Heart left ventricle (tissue), 16 donors: Measurements from ENCODE around the gene UGT1A10. TPM values are rescaled to one million over a fixed set of nuclear protein-coding genes. Genes with fewer than 3 reads are reported as not detected.

Source experiments
- ATAC-seq, 4 donors: fragments of 200-7000 bp; cut with Tn5 transposase; one replicate each; pipeline ENCODE4 v1.9.1; 2020 to 2022; ENCODE audit warnings: moderate library complexity in 4 of 4, mild to moderate bottlenecking in 3 of 4, moderate number of reproducible peaks in 1 of 4
- DNase-seq, 5 donors: peaks; one replicate each; pipeline ENCODE4 v3.0.0-alpha.2; 2020
- H3K27ac ChIP-seq, 12 donors: fragments of 200-600 bp; sonication (generic) in 4 of 12; one replicate each; pipeline versions ENCODE4 v1.5.0 to v1.8.0; 2016 to 2022; ENCODE audit warnings: mild to moderate bottlenecking in 2 of 12
- H3K27me3 ChIP-seq, 9 donors: fragments of 200-600 bp; sonication (generic) in 2 of 9; one replicate each; pipeline versions ENCODE4 v1.5.1 to v1.8.0; 2016 to 2022; ENCODE audit warnings: mild to moderate bottlenecking in 3 of 9
- H3K36me3 ChIP-seq, 9 donors: fragments of 200-600 bp; sonication (generic) in 2 of 9; one replicate each; pipeline versions ENCODE4 v1.5.0 to v1.8.0; 2018 to 2022; ENCODE audit warnings: mild to moderate bottlenecking in 2 of 9
- H3K4me1 ChIP-seq, 12 donors: fragments of 200-600 bp; sonication (generic) in 4 of 12; one replicate each; pipeline versions ENCODE4 v1.5.0 to v1.8.0; 2016 to 2022; ENCODE audit warnings: mild to moderate bottlenecking in 3 of 12
- H3K4me3 ChIP-seq, 12 donors: fragments of 200-600 bp; sonication (generic) in 4 of 12; one replicate each; pipeline versions ENCODE4 v1.5.0 to v1.8.0; 2017 to 2022; ENCODE audit warnings: mild to moderate bottlenecking in 9 of 12, moderate library complexity in 4 of 12
- H3K9me3 ChIP-seq, 12 donors: fragments of 200-600 bp; sonication (generic) in 4 of 12; one replicate each; pipeline versions ENCODE4 v1.5.0 to v1.8.0; 2016 to 2022; ENCODE audit warnings: mild to moderate bottlenecking in 1 of 12
- POLR2A ChIP-seq, 2 donors: fragments of 450-650 bp; IDR thresholded peaks; one replicate each; pipeline ENCODE4 v1.6.1; 2017; ENCODE audit warnings: antibody characterized with exemption in 2 of 2, mild to moderate bottlenecking in 2 of 2, moderate library complexity in 2 of 2
- WGBS, 4 donors: extraction: QIAGEN DNeasy Blood & Tissue Kit in 2 of 4; methylation state at CpG; one replicate each; pipeline versions ENCODE4 v1.1.5 to v1.1.7; 2013 to 2018; 5-methylcytosine and 5-hydroxymethylcytosine counted together
- intact Hi-C, 10 donors: fragments of 100-400 bp; cut with DNase I; formaldehyde crosslinking; loops; one replicate each; pipeline versions ENCODE4 v1.11.1 to v1.14.2; 2022
- polyA plus RNA-seq, 2 donors: library from polyadenylated mRNA; stranded (reverse); fragments of 200-250 nt; gene quantifications; one replicate each; pipeline ENCODE4 v1.2.3, GENCODE V29; 2013
- total RNA-seq, 9 donors: library from RNA; depleted of rRNA in 2 of 9; stranded (reverse); fragments of >200 nt in 2 of 9; fragmentation: NEBNext Ultra II Directional in 3 of 9; extraction: Animal tissue kit (Norgen Biotek cat#: 25700) in 3 of 9; gene quantifications; one replicate each; pipeline versions ENCODE4 v1.1.0 to v1.2.4, GENCODE V29; 2016 to 2023
- TF ChIP-seq, protein P1 (sequence below), 12 donors: fragments of 200-600 bp; sonication (generic) in 4 of 12; IDR thresholded peaks; one replicate each; pipeline versions ENCODE4 v1.5.0 to v1.8.0; 2018 to 2022; ENCODE audit warnings: antibody characterized with exemption in 12 of 12, mild to moderate bottlenecking in 5 of 12
- donor health status: ischemic (EF 13 %, LVEDD 7.1; RV severe dilation, severe dysfunction).
- donor health status: healthy with polysubstance abuse.
- donor health status: DM: no; HTN: yes; CAD: no.
- donor health status: DM: no; HTN: no; CAD: no.
- donor health status: ischemic (EF 25% LVEDD 6.9; RV normal size, moderate dysfunction).
- donor health status: ischemic (EF 25% LVEDD 5.7; RV mildly dilated, moderate dysfunction).
- donor health status: healthy.
- donor health status: DM: yes; HTN: yes; CAD: no.
- donor health status: ischemic (EF 35%, LVEDD 5.7; RV mildly dilated, moderate dysfunction).
- donor health status: nonischemic (EF 11% LVEDD 7.7; RV severe dilation, severe dysfunction).
- donor health status: DM: yes; HTN: yes; CAD: no.
- donor health status: PGD.
- donor health status: ischemic (EF 29% LVEDD 5.4; RV normal size, mild dysfunction).
- donor health status: nonischemic (EF 23%, LVEDD 6.1; RV moderate dilation, normal function).

UGT1A10 gene
- total and polyA plus RNA-seq, 11 donors = not detected

DNA sequence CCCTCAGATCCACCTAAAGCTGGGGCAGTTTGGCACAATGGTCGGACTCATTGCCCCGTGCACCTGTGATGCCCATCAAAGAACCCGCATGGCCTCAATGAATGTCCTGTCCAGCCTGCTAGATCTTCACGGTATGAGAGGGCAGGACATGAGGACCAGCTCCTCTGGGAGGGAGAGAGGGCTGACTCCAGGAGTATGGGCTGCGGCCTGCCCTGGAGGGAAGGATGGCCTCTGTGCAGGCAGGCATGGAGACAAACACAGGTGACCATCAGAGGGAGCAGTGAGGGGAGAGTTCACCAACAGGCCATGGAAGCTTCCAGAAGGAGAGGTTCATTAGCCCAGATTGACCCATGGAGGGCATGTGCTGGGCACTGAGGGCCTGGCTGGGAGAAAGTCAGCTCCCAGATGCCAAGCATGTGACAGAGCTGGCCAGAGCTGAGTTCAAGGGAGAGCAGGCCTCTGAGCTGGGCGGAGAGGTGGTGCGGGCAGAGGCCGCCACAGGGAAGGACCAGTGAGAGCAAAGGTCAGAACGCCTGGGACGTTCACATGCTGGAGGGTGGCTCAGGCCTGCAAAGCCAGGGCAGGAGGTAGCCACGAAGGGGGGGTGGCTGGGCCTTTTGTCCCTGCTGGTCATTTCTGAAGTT, 181.9 kb downstream of the UGT1A10 start:
- no peak overlapping the region for H3K4me3 ChIP-seq
- DNase-seq = no peak
- no peak overlapping the region for H3K27ac ChIP-seq
- 83 to 93% (median 92%) methylated on average over 8 to 11 of the region's 11 CpGs for WGBS, 4 donors
- no peak for TF ChIP-seq POLR2A (IDR thresholded peaks at IDR 0.05)
- TF ChIP-seq, protein P1, sequence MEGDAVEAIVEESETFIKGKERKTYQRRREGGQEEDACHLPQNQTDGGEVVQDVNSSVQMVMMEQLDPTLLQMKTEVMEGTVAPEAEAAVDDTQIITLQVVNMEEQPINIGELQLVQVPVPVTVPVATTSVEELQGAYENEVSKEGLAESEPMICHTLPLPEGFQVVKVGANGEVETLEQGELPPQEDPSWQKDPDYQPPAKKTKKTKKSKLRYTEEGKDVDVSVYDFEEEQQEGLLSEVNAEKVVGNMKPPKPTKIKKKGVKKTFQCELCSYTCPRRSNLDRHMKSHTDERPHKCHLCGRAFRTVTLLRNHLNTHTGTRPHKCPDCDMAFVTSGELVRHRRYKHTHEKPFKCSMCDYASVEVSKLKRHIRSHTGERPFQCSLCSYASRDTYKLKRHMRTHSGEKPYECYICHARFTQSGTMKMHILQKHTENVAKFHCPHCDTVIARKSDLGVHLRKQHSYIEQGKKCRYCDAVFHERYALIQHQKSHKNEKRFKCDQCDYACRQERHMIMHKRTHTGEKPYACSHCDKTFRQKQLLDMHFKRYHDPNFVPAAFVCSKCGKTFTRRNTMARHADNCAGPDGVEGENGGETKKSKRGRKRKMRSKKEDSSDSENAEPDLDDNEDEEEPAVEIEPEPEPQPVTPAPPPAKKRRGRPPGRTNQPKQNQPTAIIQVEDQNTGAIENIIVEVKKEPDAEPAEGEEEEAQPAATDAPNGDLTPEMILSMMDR (IDR thresholded peaks at IDR 0.05) = no peak
- no peak for ATAC-seq
- H3K4me1 ChIP-seq = no peaks in the 10 kb centered on the region
- peaks cover 0 to 6% (median 0%) of the 10 kb centered on the region in 9 donors for H3K27me3 ChIP-seq
- intact Hi-C loops = no loop called here
- peaks cover 0 to 8% (median 0%) of the 10 kb centered on the region in 12 donors for H3K9me3 ChIP-seq
- no peaks in the 10 kb centered on the region for H3K36me3 ChIP-seq

- whole genome bisulfite sequencing, 4 donors = 69 to 80% (median 76%) methylated on average over 15 to 17 of the region's 17 CpGs
- Histone ChIP-seq H3K9me3 (peaks cover 0 to 8% (median 0%) of the 10 kb centered on the region in 12 donors), H3K27ac (no peak overlapping the region), H3K36me3 (no peaks in the 10 kb centered on the region), H3K4me1 (no peaks in the 10 kb centered on the region), H3K4me3 (no peak overlapping the region), H3K27me3 (peaks cover 0 to 6% (median 0%) of the 10 kb centered on the region in 9 donors)
- peak in 1 of 4 donors; percentile 10 for ATAC-seq
- no peak for DNase-seq
- intact Hi-C loops = no loop called here
- TF ChIP-seq POLR2A (IDR thresholded peaks at IDR 0.05) = no peak
- TF ChIP-seq, protein P1 (IDR thresholded peaks at IDR 0.05) = no peak
Measured at GRCh38 chr2:233818639-233819621, 182.7 kb downstream of the UGT1A10 start.

GRCh38 chr2:233819884-233820773, 183.9 kb downstream of the UGT1A10 start:
- 78 to 84% (median 81%) methylated on average over 14 to 18 of the region's 18 CpGs for WGBS, 4 donors
- DNase-seq (no peak), ATAC-seq (no peak)
- intact Hi-C loops = no loop called here
- Histone ChIP-seq H3K9me3 (peaks cover 0 to 8% (median 0%) of the 10 kb centered on the region in 12 donors), H3K4me3 (no peak overlapping the region), H3K27me3 (peaks cover 0 to 6% (median 0%) of the 10 kb centered on the region in 9 donors), H3K4me1 (no peaks in the 10 kb centered on the region), H3K36me3 (no peaks in the 10 kb centered on the region), H3K27ac (no peak overlapping the region)
- no peak for TF ChIP-seq POLR2A (IDR thresholded peaks at IDR 0.05)
- TF ChIP-seq, protein P1 (IDR thresholded peaks at IDR 0.05) = no peak
